COLO668 (cell line): ENCODE results near the gene THBS1.

Experiments
- DNase-seq: peaks from one replicate; lab custom pipeline; 2025; ENCODE audit not compliant: unreplicated experiment; lab: John Stamatoyannopoulos, UW

The THBS1 gene

DNA sequence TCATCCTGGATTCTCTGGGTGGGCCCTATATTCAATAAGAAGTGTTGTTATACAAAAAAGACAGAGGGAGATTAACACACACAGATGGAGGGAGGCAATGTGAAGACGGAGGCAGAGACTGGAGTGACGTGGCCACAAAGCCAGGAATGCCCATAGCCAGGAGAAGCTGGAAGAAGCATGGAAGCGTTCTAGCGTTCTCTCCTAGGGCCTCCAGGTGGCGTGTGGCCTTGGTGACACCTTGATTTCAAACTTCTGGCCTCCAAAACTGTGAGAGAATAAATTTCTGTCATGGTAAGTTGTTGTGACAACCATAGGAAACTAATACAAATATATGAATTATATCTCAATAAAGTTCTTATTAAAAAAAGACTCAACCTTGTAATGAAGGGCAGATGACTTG lies 21.3 kb downstream of the THBS1 start:
- no peak for DNase-seq

DNA sequence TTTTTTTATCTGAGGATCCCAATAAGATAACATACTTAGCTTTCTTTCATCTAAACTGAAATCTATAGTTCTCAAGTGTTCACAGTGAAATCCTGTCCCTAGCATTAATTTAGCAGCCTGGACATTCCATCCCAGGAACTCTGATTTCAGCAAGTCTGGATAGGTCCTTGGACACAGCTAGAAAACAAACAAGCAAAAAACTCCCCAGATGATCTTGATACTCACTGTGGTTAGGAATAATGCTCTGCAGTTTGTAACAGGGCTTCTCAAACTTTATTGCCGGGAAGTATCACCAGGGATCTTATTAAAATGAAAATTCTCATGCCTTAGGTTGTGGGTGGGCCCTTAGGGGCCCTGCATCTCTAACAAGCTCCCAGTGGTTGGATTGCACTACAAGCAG lies 24.3 kb downstream of the THBS1 start:
- DNase-seq, result no peak

DNA sequence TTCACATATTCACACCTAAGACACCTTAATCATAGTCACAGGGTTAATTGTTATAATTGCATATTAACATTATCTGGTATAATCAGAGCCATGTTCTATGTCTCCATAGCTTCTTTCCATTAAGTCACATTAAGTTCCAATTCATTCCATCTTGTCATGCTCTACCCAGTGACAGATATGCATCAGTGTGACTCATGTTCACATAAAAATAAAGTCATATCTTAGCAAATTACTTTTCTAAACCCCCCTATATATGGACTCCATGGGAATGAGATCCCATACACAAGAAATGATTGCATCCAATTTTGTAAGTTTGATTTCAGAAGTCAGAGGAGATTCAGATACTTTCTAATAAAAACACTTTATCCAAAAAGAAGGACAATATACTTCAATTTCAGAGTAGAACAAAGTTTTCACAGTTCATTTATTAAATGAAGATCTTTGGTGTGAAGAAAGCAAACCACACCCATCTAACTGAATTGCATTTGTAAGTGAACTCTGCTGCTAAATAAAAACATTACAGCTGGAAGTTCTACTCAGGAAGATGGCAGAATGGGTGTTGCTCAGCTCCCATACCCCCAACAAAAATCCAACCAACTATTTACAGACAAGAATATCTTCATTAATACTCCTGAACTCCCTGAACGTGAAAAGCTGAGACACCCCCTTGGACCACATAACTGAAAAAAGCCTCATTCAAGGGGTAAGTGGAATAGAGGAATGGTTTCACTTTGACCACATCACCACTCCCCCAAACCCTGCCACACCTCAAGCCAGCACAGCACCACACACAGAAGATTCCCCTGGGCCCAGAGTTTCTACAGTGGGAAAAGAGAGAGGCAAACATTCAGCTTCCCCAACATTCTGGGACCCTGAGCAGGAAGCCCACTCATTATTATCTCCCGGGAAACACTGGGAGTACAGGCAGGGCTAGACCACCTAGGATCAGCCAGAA lies 27.6 kb downstream of the THBS1 start:
- no peak for DNase-seq

DNA sequence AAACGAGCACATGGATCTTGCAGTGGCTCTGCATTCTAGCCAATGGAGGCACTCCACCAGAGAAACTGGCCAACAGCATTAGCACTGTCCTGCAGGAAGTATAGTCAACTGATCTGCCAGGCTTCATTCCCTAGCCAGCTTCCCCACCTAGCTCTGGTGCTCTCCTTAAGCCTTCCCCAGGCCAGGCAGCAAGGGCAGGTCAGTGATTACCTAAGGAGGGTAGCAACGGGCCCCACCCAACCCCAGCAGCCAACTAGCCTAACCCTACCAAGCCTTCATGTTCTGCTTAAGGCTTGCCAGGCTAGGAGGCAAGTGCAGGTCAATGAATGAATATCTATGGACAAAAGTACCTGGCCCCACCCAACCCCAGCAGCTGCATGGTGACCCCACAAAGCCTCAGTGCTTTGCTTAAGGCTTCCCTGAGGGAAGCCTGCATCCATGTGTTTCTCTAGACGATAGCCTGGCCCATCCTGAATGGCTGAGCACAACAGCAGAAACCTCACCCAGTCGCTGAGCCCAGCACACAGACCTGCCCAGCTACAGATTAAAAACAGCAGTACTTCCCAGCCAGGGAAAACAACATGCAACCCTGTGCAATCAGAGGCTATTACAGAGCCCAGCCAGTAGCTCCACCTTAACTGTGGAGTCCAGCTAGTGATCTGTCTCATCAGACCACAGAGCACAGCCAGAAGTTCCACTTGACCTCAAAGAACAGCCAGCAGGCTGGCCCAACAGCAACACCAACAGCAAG lies 28.5 kb downstream of the THBS1 start:
- no peak for DNase-seq

DNA sequence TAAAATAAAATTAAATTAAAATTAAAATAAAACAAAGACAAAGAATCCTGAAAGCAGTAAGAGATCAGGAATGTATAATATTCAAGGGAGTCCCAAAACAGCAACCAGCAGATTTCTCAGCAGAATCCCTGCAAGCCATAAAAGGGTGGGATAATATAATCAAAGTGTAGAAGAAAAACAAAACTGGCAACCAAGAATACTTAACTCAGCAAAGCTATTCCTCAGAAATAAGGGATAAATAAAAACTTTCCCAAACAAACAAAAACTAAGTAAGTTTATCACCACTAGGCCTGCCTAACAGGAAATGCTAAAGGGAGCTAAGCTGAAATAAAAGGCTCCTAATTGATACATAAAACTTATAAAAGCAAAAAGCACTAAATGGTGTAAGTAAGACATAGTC lies 29.8 kb downstream of the THBS1 start:
- DNase-seq, result no peak

DNA sequence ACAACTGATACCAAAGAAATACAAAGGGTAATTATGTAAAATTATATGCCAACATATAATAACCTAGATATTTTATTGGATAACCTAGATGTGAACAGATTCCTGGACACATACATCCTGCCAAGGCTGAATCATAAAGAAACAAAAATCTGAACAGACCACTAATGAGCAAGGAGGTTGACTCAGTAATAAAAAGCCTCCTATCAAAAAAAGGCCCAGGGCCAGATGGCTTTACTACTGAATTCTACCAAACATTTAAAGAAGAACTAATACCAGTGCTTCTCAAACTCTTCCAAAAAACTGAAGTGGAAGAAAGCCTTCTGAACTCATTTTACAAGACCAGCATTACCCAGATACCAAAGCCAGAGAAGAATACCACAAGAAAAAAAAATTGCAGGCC lies 32.4 kb downstream of the THBS1 start:
- no peak for DNase-seq

DNA sequence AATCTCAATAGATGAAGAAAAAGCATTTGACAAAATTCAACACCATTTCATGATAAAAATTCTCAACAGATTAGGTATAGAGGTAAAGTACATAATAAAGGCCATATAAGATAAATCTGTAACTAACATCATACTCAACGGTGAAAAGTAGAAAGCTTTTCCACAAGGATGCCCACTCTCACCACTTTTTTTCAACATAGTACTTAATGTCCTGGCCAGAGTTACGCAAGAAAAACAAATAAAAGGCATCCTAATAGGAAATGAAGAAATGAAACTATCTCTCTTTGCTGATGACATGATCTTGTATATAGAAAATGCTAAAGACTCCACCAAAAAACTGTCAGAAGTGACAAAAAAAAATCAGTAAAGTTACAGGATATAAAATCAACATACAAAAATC lies 33.0 kb downstream of the THBS1 start:
- no peak for DNase-seq

DNA sequence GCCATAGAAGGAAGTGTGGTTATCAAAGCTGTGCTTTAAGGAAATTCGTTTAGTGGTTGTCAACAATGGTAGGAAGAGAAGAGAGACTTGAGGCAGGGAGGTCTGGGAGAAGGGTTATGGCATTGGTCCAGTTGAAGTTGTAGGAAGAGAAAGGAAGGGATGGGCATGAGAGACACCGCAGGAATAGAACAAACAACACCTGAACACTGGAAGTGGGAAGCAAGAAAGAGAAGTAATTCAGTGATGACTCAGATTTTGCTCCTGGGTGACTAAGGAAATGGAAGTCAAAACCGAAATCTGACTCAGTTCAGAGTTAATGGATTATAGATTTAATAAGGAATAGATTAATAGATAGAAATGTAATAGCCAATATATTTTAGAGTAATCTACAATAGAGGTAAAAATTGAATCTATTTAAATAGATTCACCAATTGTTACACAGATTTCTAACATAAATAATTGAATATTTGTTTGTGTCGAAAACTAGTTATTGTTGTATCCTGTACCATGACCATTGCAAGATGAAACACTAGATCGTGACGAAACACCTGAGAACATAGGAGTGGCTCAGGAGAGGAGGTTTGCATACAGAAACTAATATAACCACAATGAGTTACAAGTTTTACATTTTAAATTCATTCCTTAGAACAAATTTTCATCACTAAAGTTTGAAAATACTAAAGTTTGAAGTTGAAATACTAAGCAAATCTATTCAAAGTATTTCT lies 36.0 kb downstream of the THBS1 start:
- DNase-seq, result no peak

DNA sequence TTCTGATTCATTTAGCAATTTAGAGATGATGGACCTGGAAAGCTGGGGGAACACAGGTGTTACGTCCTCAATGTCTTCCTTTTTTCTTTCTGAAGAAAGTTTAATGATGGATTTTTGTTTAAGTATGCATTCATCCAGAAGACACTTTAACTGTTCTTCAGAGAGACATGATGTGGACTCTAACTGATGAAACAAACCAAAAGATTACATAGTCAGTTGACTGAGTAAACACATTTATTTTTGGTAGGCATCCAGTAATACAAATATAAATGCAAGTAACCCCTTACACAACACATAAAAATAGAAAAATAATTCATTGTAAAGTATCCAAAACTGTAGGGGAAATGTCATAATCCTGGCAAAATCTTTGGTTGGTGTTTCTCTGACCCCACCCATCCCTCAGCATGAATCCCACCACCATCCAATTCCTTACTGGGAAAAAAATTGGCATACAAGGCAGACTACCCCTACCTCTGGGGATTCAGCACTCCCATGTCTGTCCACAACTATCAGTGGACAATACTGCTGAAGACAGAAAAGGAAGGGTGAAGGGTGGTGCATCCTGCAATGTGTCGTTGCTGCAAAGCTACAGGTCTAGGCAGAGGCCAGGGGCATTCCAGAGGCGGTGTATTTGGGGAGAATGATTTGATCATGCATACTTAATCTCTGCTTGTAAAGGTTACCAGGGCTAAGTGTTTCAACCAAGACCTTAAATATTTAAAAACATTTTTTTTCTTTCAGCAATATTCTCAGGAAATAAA lies 37.4 kb downstream of the THBS1 start:
- no peak for DNase-seq

DNA sequence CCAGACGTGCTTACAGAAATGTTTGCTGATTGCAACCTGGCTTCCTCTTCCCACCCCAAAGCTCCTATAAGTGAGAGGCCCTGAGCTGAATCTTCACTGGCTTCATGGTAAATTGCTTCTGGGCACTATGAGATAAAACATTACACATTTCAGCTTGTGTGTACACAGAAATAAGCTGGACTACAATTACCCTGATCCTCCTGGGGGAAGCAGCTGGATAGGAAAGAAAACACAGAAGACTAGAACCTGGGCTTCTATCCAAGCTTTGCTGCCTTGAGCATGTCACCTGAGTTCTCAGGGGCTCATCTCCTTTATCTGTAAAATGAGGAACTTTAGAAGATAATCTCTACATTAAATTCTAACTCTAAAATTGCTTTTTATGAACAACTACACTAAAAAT lies 40.3 kb downstream of the THBS1 start:
- no peak for DNase-seq

DNA sequence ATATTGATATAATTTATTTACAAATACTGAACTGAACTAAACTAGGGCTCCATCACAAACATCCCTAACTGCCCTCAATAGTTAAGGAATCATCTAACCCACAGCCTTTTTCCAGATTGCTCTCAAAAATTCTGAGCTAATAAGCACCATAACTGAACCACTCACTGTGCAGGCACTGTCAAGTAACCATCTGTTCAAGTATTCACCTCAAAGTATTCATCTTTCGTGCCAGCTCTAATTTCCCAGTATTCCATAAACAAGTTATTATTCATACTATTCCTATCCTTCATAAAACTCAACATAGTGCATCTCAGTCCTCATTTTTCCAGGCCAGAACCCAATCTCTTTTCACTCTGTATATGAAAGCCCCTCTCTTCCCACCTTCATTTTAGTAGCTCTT lies 41.1 kb downstream of the THBS1 start:
- DNase-seq, result no peak

DNA sequence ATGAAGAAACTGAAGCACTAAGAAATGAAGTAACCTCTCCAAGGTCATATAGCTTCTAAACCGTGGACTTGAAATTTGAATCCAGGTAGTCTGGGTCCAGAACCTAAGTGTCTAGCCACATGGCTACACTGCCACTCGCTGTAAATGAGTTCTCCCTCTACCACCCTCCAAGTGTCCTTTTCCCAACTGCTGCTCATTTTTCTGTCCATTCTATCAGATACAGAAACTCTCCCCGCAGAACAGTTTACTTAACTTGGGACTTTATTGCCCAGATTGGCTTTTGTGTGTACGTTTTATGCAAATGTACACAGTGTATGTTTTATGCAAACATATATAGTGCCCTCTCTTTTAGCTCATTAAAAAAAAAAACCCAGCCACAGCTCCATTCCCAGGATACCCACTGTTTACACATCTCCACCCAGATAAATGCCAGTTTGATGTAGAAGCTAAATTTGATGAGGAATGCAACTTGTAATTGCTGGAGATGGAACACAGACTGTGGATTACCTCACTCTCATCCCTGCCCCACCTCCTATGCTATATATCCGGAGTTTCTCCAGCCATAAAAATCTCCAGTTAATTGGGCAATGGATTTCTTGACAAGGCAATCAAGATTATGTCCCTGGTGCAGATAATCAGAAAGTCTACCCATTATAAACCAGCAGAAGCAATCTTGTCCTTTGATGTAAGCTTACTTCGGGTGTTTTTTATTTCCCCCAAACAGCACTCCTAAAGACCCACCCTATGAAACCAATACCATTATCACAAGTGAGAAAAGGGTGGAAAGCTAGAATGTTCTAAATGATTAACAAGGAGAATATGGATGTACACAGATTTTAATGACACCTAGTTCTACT lies 42.0 kb downstream of the THBS1 start:
- DNase-seq, result no peak

DNA sequence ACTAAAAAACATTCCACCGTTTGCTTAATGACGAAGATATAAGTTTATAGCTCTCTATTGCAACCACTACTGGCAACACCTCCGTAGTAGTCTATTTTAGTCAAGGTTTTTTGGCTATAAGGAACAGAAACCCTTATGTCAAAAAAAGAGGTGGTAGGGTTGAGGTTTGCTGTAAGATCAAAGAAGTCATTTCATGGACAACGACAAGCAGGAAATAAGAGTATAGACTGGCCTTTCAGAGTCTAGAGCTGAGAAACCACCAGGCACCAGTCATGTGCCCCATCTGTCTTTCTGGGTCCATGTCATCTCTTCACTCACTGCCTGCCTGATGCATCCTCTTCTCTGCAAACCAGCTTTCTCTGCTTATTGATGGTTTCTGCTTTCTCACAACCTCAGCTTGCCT lies 42.7 kb downstream of the THBS1 start:
- DNase-seq, result no peak

DNA sequence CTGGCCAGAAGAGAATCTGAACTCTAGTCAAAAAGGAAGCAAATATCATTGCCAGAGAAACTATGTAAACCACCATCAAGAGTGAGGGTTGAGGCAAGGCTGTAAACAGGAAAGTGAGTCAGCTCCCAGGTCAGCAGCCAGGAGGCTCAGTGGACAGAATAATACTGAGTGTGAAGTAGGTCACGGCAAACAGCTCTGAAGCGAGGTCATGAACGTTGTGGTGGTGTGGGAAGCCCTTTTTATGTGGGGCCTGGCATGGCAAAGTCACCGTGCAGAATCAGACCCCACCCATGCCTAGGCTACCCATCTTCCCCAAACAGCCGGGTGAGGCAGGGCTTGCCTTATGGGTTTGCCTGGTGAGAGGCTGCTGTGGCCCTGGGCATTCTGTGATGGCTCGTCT lies 43.9 kb downstream of the THBS1 start:
- DNase-seq, result no peak

DNA sequence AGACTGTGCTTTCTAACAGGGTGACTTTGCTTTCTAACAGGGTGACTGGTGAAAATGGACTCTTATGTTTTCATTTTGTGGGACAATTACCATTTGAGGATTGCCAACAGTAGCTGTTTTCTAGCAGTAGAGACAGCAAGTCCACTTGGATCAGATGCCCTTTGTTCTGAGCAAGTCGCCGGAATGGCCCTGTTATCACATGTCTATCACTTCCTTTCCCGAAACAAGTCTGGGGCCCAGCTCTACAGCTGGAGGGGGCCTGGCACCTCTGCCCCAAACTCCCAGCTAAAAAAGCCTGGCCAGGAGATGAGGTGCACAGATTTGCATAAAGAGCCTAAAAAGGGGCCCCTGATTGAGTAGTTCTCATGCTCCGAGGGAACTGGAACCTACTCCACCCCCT lies 44.6 kb downstream of the THBS1 start:
- DNase-seq, result no peak

DNA sequence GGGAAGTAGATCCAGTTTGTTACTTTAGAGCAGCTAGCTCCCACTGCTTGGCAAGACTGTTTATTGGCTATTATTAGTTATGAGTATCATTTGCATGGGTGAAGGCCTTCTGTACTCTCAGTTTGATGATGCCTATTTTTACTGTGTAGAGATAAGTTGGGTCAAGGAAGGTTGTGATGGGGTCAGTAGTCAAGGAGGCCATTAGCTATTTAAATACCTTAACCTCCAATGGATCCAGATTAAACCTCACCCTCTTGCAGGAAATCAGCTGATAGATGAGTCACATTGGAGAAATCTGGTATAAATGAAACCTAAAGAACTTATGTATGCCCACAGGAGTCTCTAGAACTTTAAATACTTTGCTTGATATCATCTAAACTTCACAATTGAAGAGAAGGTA lies 45.0 kb downstream of the THBS1 start:
- DNase-seq, result no peak

DNA sequence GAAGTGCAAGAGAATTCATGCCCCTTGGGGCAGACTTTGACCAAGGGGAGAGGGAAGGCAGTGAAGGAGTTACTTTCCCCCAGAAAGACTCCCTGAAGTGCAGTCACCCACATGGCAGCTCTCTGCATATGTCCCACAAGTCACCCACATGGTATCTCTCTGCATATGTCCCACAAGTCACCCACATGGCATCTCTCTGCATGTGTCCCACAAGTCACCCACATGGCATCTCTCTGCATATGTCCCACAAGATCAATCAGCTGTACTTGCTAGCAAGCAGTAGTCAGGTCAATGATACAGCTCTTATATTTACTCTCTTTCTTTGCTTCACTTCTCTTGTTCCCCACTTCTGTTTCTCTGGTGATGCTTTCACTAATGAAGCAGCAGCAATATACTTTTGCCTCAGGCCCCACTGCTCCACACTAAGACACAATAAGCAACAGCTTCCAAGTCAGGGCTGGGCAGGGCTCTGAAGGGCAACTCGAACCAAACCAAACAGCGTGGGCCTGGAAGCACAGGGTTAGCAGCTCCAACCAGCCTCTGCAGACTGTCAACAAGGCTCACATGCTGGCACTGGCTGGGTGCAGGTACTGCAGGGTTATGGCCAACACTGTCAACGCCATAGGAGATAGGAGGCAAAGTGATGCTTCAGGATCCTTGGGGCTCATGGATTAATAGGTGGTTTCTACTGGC lies 46.7 kb downstream of the THBS1 start:
- no peak for DNase-seq

DNA sequence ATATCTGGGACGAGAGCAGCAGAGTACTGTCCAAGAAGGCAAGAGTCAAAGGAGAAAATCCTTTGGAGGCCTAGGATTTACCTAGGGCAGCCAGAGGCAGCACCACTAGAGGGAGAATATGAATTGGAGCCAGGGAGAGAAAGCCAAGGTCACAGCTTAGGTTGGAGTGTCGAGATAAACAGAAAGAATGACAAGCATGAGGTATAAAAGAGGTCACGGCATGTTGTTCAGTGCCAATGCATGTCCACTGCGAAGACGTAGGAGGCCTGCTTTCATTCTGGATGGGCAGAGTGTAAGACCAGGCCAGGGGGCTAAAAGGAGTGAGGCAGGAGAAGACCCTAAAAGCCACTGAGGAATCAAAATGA lies 47.2 kb downstream of the THBS1 start:
- DNase-seq, result no peak

DNA sequence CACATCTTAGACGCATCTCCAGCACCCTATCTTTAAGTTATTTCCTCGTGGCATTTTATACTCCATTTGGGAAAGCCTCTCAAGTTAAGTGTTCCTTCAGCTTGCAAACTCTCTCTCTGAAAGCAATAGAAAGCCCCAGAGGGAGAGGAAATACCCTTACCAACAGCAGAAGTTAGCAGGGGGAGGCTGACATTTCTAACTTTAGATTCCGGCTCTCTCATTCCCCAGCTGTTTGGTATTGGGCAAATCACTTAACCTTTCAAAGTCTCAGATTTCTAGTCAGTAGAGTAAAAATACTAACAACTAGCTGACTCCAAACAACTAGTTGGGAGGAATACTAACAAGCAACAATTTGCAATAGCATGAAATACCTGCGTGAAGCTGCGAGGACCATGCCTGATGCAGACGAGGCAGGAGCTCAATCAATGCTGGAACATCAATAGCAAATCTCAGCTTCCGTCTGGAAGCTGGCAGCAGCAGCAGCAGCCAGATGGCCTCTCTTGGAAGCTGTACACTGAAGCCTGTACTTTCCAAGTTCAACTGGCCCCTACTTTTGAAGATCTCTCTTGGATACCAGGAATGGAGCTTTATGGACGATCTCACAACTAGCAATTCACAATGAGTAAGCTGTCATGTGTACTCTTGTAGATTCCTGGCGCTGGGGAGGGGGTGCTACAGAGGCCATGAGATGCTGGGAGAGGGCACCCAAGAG lies 47.8 kb downstream of the THBS1 start:
- no peak for DNase-seq
